GM21528 (cell line): ENCODE measurements around the gene EFR3B.

Source experiments
- ATAC-seq: cut with Tn5 transposase; IDR thresholded peaks from one replicate; pipeline ENCODE4 v1.9.1; 2021; ENCODE audit warnings: mild to moderate bottlenecking, moderate library complexity; ENCODE audit not compliant: unreplicated experiment, low FRiP score

Gene EFR3B

DNA sequence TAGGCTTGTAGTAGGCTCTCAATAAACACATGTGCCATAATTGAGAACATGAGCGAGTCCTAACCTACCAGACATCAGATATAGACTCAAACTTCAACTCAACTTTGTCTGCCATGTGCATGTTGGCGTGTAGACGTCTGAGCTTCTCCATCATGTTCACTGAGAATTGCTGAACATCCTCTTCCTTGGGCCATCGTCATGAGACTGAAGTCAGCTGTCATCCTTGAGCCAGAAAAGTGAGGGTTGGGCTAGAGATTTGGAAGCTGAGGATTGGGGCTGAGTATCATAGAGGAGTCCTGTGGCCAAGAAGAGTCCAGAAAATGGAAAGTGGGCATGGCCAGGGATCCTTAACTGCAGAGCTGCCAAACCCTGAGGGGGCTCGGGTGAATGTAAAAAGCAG is 7.8 kb upstream of the EFR3B start:
- ATAC-seq, result no peak

DNA sequence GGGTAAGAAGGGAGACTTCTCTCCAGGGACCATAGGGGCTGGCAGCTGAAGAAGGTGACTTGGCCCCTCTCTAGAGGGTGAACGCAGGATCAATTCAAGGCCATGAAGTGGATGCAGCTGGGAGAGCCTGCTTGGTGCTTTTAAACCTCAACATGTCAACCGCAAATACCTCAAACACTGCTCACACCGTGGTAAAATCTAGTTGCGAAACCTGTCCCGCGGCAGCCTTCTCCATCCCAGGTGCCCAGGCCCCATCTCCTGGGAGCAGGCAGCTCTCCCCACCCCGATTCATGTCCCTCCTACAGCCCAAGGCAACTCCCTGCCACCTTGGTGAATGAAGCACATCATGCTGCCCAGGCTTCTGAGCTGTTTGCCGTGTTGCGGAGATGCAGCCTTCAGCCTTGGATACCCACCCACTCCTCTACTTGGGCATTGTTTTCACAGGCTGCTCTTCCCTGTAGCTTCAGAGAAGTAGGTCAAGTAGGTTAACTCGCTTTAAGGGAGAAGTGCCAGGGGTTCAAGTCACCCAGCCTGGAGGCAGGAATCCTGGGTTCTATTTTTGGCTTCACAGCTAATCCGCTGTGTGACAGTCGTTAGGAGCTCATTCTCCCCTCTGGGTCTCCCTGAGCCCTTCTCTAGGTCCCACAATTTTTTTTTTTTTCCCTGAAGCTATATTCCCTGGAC is 6.2 kb upstream of the EFR3B start:
- ATAC-seq, result no peak

DNA sequence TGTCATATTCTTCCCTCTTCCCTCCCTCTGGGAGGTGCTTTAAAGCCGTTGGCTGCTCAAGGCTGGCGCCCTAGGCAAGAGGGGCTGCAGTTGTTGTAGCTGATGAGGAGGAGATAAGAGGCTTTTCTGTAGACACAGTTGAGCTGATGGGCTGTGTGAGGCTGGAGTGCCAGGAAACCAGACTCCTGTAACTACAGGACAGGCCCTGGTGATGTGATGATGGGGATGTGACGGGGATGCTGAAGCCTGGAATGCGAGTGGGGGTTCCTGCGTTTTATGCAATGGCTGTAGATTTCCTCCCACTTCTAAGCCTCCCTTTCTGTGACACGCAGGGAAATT is 5.7 kb upstream of the EFR3B start:
- ATAC-seq, result no peak

DNA sequence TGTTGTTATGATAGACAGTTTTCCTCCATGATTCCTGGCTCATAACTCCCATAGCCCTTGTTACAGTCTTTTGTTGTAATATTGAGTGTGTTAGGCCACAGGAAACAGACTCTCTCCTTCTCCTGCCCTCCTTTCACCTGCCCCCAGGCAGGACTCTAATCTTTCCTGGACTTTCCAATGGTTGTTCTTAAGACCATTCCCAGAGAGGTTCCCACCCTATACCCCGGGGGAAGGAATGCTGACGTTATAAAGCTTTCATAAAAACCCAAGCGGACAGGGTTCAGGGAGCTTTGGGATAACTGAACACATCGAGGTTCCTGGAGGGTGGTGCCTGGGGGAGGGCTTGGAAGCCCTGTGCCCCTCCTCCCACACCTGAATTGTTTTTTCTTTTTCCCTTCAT is 2.8 kb upstream of the EFR3B start:
- no peak for ATAC-seq

DNA sequence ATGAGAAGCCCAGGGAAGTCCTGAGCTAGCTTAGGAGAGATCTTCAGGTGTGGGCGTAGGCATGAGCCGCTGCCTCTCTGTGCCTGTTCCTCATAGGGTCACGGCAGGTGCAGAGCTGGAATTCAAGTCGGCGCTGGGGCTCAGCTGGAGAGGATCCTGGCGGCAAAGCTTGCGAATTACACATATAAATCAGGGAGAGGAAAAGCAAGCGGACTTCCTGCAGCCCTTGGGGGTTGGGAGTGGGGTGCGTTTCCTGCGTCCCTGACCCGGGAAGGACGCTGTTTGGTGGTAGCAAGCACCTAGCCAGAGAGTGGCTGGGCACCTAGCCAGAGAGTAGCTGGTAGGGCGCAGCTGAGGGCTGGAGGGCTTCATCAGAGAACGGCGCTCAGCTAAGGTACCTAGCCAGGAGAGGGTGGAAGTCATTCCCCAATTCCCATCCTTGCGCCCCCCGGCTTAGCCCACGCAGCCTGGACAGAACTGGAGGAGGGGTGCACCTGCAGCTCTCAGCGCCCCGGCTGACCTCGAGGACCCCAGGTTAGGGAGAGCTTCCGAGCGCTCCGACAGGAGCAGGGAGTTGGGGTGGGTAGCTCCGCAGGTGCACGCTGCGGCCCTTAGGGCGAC is 459 bp upstream of the EFR3B start:
- no peak for ATAC-seq

DNA sequence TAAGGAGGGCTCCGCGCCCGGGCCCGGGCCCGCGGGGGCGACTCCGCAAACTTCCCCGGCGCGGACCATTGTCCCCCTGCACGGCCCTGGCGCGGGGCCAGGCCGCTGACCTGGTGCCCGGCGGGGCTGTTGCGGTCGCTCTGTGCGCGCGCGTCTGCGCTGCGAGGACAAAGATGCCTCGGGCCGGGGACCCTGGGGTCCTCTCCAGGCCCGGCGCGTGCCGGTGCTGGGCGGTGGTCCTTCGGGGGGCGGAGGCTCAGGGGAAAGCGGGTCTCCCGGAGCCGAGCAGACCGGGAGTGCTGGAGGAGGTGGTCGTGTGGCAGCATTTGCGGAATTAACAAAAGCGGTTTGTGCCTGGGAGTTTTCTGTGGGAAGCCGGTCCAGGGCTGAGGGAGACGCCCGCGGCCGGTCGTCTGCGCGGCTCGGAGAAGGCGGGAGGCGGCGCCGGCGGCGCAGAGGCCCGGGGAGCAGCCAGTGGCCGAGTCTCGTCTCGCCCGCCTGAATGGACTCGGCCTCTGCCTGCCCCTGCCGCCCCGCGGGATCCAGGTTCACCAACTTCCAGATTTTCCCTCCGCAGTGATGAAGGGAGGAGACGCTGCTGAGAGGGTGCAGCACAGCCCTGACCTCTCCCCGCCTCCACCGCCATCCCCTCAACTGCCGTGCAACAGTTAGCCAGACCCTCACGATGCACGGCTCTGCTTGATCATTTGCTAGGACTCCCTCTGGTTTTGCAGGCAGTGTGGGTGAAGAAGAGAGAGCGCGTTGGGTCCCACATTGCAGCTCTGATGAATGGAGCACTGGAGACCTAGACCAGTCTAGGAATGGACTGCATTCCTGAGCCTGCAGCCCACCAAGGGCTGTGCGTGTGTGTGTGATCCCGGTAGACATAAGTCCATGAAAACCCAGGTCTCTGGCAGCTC is 705 bp downstream of the EFR3B start:
- peak; percentile 26 for ATAC-seq

DNA sequence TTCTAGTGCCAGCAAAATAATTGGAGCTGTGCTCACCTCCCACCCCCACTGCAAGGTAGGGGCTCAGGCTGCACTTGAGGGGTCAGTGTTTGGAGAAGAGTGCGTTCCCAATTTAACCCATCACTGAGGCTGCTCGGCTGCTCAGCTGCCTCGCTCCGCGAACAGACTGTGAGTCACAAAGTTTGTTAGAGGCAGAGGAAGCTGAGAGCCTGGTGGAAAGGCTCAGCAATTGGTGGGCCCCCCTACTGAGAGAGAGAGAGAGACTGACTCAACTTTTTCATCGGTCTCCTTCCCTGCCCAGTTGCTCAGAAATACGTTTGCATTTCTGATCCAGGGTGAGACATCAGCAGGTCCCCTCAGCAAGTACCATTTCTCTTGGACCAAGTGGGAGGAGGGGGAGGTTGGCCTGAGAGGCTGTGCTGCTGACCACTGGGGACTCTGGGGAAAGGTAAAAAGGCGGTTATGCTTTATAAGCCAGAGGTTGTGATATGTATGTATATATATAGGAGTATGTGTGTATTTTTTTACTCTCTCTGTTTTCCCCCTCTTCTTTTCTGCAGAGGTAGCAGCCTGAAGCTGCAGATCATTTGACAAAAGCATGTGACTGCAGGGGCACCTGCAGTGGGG is 1.5 kb downstream of the EFR3B start:
- ATAC-seq, result no peak

DNA sequence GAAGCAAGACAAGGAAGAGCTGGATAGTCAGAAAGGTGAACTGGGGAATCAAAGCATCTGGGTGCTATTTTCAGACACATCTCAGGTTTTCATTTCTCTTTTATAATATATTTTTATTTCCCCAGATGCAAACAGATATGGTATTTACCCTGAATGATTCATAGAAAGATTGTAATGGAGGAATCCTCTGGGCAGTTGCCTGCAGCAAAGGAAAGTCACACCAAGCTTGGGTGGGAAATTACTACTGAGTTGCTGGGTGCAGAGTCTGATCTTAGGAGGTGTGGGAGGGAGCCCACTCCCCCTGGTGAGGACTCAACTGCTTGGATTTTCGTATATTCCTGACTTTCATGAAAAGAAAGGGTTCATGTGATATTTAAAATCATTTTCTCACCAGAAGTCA is 2.1 kb downstream of the EFR3B start:
- no peak for ATAC-seq

DNA sequence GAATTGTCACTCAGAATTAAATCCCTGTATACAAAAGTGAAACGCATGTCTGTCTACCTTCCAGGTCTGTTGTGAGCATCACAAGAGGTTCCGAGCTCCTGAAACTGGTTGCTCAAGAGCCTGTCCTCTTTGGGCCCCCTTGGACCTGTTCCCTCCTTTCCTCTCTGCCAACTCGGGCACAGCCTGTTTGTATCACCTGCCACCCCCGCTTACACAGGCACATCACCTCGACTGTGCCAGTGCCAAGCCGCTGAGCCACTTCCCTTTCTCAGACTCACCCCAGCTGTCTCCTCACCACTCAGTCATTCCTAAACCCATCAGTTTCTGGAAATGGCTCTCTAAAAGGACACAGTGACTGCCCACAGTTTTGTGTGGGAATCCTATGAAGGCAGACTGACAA is 3.1 kb downstream of the EFR3B start:
- ATAC-seq, result no peak

DNA sequence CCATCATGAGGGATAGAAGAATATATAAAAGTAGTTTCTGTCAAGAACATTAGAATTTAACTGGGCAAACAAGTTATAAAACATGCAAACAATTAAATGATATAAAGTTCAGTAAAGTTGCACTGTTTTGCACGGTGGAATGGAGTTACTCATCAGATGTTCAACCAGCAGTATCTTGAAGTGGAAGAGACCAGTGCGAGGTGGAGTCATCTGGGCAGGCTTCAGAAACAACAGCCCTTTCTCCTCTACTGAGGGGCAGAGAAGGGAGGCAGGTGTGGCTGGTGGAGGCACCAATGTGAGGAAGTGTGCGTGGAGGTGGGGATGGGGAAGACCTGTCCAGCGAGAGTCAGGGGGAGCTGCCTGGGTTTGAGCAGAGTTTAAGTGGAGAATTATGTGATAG is 7.5 kb downstream of the EFR3B start:
- ATAC-seq, result no peak

DNA sequence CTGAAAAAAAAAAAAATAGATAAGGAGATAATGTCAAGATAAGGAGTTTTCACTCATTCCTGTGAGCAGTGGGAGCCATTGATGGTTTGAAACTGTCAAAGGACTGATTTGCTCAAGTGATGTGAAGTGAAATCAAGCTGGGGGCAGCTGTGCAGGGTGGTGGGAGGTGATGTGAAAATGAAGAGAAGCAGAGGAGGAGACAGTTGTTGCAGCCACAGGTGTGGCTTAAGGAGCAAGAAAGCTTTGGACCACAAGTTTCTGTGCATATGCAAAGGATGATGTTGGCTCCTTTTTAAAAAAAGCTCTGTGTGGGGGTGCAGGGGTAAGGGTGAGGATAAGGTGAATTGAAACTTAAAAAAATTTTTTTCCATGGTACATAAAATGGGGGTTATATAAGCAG is 8.3 kb downstream of the EFR3B start:
- ATAC-seq, result no peak

DNA sequence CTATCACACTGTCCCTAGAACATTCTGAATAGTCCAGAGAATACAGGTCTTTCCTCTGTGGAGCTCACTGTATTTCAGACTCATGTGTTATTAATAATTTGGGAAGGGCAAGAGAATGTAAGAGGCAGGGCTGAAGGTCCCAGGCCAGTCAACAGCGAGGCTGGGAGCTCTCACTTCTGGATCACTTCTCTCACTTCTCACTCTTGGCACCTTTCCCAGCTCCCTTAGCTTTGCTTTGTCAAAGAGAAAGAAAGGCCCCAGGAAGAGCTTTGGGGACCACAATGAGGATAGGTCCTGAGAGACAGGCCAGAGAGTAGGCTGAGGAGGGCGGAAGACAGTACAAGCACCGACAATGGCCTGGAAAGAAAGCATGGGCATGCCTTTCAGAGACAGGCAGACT is 11.2 kb downstream of the EFR3B start:
- ATAC-seq, result no peak

DNA sequence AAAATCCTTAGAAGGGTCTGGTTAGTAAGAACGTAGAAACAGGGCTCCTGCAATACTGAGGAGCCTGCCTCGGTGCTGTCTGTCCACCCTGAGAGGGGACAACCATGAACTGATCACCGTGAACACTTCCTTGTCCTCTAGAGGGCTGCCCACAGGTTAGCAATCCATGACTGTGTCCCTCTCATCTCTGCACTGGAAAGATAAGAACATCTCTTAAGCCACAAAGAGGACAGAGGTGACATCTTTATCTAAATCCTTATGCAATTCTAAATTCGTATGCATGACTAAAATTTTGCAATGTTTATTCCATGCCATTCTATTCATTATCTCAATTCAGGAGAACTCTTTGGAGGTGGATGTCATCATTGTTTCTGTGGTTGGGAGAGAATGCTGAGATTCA is 12.8 kb downstream of the EFR3B start:
- ATAC-seq, result no peak

DNA sequence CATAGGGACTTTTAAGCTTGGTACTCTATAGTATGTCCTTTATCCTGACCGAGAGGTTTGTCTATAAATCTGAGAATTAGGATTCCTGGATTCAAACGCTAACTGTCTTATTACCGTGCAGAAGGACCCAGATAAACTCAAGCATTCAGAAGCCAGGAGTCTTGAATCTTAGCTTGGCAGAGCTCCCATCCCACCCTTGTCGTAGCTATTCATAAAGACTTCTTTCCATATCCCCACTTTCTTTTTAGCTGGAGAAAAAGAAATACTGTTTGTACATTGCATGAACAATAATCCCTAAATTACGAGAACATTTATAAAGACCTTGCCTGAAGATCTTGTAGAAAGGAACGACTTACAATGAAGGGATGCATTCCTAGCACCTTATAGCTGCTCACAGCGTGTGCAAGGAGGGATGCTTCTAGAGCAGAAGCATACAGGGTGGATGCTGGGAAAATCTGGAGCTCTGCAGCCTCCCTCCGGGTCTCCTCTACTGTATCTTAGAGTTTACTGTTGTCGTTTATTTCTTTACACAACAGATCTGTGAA is 13.6 kb downstream of the EFR3B start:
- ATAC-seq, result no peak

DNA sequence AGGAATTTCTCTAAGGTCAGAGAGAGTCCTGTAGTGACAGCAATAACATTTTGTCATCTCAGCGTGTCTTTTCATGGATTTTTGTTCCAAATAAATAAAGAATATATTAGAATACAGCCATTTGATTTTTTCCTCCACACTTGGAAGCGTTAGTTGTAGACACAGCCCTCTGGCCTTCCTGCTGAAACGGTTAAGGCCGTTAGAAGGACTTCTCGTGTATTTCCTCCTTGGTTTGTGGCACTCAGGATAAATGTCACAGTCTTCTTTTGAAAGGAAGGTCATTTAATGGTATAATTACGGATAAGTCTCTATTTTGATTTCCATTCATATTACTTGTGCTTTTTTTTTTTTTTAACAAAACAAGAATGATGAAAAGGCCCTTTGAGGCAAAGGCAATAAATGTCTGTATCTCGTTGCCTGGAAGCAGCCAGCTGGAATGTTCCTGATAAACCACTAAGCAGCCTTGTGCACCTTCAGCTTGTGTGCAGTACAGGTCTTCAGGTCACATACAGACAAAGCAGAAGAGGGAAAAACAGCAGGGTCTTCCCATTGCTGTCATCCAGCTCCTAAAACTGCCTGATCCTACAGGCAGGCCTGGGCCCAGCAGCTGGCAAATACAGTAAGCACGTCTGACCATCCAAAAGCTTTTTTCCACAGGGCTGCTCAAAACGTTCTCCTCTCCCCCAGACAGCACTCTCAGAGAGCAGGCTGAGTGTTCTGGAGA is 14.4 kb downstream of the EFR3B start:
- ATAC-seq, result no peak

DNA sequence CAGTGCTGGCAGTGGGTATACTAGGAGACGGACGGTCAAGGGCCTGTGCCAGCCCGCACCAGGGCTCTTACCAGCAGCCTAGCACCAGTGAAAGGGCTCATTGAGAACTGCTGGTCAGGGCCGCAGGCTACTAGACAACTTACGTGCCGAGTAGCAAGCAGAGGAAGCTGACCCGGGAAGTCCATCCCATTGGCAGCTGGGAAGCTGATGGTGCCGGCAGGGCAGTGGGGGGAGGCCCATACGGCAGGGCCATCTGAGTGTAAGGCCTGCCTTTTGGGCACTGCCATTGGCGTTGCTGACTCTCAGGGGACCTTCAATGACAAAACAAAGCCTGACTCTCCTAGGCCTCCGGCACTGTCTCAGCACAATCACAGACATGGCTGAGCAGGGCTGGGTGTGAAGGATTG is 20.6 kb downstream of the EFR3B start:
- ATAC-seq, result no peak

DNA sequence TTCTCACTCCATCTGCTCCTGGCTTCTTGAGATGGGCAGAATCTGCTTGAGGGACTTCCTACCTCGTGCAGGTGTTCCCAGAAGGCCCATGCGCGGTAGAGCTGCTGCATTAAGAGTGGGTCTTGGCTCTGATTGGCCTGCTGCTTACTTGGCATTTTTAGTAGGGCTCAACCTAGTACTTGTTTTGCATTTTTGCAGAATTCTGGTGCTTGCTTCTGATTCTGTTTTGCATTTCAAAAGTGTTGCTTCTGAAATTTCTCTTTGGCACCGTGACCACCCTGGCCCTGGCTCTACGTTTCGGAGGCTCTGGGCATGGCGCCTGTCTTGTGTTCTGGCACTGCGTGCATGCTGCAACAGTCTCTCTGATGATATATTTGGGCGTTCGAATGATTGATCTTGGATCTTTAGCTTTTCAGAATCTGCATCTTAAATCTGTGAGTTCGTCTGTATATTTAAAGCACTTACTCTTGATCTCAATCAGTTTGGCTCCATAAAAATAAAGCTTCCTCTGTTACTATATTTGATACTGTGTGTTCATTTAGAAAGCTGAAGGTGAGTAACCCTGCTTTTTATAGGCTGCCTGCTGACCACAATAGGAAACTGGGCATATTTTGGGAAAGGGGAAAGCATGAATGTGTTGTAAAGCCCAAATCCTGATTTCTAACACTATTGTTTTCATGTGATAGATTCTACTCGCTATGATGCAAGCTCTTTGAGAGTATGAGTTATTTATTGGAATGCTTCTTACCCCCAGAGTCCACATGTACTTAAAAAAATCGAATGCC is 22.2 kb downstream of the EFR3B start:
- ATAC-seq, result no peak

DNA sequence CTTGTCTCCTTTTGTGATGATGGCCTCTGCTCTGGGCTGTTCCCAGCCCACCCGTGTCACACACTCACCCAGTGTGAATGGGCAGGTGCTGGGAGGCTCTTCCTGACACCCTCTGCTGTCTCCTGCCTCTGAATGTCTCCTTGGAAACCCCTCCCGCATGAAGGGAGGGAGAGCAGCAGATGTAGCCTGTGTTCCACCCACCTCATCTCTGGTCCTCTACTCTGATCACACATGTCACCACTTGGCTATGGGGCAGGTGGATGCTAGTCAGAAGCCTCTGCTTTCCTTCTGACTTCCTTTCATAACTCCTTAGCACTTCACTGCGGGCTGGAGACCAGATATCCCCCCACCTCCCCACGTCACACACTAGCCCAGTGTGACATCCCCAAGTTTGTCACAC is 23.9 kb downstream of the EFR3B start:
- no peak for ATAC-seq

DNA sequence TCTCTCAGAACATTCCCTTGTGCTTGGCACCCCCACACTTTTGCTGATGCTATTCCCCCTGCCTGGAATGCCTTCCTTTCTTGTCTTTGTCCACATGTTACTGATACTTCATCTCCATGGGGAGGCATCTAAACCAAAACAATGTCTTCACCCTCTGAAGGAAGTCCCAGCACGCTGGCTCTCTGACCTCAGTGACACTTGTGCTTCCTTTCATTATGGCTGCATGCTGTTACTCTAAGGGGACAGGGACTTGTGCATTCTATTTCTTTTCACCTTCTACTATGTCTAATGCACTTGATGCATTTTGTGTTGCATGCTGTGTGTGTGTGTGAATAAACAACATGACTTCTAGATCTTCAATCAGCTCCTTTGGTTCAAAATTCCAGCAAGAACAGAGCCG is 24.6 kb downstream of the EFR3B start:
- ATAC-seq, result no peak

DNA sequence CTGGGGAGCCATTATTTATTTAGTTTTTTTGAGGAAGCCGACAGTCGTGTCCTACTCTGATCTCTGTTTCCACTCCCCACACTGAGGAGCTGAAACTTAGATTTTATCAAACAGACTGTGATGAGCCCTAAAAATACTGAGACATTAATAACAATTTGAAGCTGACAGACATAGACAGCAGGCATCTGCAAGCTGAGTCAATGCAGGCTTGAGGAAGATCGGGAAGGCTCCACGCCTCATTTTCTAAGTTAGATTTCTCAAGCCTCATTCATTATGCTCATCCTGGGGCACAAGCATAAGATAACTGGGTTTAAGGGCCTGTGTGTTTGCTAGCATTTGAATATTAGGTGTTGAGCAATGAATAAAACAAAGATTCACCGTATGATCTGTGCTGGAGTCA is 26.3 kb downstream of the EFR3B start:
- no peak for ATAC-seq
